ENCODE measurements around the gene GAD1. TPM values are rescaled to one million over a fixed set of nuclear protein-coding genes. Genes with fewer than 3 reads are reported as not detected.

The GAD1 gene
- total RNA-seq, 2 experiments from 2014 or later, result not detected

GRCh38 chr2:170817093-170818035, 677 bp downstream of the GAD1 start:
- Histone ChIP-seq H3K9me3 (ENCODE audit: control insufficient read depth in 1 of 2, insufficient read depth in 1 of 2, low read length in 2 of 2) (peaks cover 0 to 62% of the 10 kb centered on the region in 2 experiments), H3K27ac (ENCODE audit: low read depth in 1 of 2, low read length in 2 of 2) (no peak overlapping the region), H3K36me3 (ENCODE audit: insufficient read depth, low read length) (no peaks in the 10 kb centered on the region), H3K4me3 (ENCODE audit: low read length) (peak overlapping the region; percentile 39), H3K27me3 (ENCODE audit: control insufficient read depth in 1 of 2, insufficient read depth in 2 of 2, low read length in 2 of 2) (peaks cover 90 to 94% of the 10 kb centered on the region in 2 experiments), H3K4me1 (ENCODE audit: insufficient read depth, low read length) (peaks cover 85% of the 10 kb centered on the region)
- H3K4me1 Mint-ChIP-seq (ENCODE audit: low read depth), result peaks cover 66% of the 10 kb centered on the region
- DNase-seq, result peak in 2 of 14 experiments; percentile 34 to 38
- H3K4me3 Mint-ChIP-seq, result peak overlapping the region; percentile 84
- ATAC-seq (ENCODE audit: poor library complexity), result no peak
- CTCF ChIA-PET, result interaction anchor here (1.1 kb wide), 1 partner anchor 408 kb away, joined by 3 read pairs; no protein-coding TSS in a partner anchor
- peaks cover 97% of the 10 kb centered on the region for H3K27me3 Mint-ChIP-seq
- H3K27ac Mint-ChIP-seq, result no peak overlapping the region
- TF ChIP-seq, protein P1, sequence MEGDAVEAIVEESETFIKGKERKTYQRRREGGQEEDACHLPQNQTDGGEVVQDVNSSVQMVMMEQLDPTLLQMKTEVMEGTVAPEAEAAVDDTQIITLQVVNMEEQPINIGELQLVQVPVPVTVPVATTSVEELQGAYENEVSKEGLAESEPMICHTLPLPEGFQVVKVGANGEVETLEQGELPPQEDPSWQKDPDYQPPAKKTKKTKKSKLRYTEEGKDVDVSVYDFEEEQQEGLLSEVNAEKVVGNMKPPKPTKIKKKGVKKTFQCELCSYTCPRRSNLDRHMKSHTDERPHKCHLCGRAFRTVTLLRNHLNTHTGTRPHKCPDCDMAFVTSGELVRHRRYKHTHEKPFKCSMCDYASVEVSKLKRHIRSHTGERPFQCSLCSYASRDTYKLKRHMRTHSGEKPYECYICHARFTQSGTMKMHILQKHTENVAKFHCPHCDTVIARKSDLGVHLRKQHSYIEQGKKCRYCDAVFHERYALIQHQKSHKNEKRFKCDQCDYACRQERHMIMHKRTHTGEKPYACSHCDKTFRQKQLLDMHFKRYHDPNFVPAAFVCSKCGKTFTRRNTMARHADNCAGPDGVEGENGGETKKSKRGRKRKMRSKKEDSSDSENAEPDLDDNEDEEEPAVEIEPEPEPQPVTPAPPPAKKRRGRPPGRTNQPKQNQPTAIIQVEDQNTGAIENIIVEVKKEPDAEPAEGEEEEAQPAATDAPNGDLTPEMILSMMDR (IDR thresholded peaks at IDR 0.05), result no peak
- POLR2A ChIA-PET, result interaction anchor here (0.7 kb wide), 1 partner anchor 455 kb away, joined by 5 read pairs; no protein-coding TSS in a partner anchor
- no peaks in the 10 kb centered on the region for H3K36me3 Mint-ChIP-seq (ENCODE audit: low read depth)
- no peaks in the 10 kb centered on the region for H3K9me3 Mint-ChIP-seq
- intact Hi-C loops (cut with DNase I, micrococcal nuclease), result loop anchor here in 1 of 2 experiments (10.0 kb wide), 1 partner anchor 583 kb away; no protein-coding TSS in a partner anchor

GRCh38 chr2:170818036-170818751, 1.5 kb downstream of the GAD1 start:
- Histone ChIP-seq H3K27me3 (ENCODE audit: control insufficient read depth in 1 of 2, insufficient read depth in 2 of 2, low read length in 2 of 2) (peaks cover 94 to 96% of the 10 kb centered on the region in 2 experiments), H3K27ac (ENCODE audit: low read depth in 1 of 2, low read length in 2 of 2) (no peak overlapping the region), H3K9me3 (ENCODE audit: control insufficient read depth in 1 of 2, insufficient read depth in 1 of 2, low read length in 2 of 2) (peaks cover 0 to 70% of the 10 kb centered on the region in 2 experiments), H3K36me3 (ENCODE audit: insufficient read depth, low read length) (no peaks in the 10 kb centered on the region), H3K4me1 (ENCODE audit: insufficient read depth, low read length) (peaks cover 90% of the 10 kb centered on the region), H3K4me3 (ENCODE audit: low read length) (peak overlapping the region; percentile 39)
- Mint-ChIP-seq H3K27me3 (peaks cover 98% of the 10 kb centered on the region), H3K36me3 (ENCODE audit: low read depth) (no peaks in the 10 kb centered on the region), H3K4me1 (ENCODE audit: low read depth) (peaks cover 71% of the 10 kb centered on the region), H3K4me3 (peak overlapping the region; percentile 42), H3K27ac (no peak overlapping the region), H3K9me3 (no peaks in the 10 kb centered on the region)
- ChIA-PET CTCF (no interaction called here), POLR2A (no interaction called here)
- no peak for ATAC-seq (ENCODE audit: poor library complexity)
- peak in 2 of 14 experiments; percentile 33 for DNase-seq
- TF ChIP-seq, protein P1 (IDR thresholded peaks at IDR 0.05), result no peak
- intact Hi-C loops (cut with DNase I, micrococcal nuclease), result loop anchor here in 1 of 2 experiments (10.0 kb wide), 1 partner anchor 583 kb away; no protein-coding TSS in a partner anchor

DNA sequence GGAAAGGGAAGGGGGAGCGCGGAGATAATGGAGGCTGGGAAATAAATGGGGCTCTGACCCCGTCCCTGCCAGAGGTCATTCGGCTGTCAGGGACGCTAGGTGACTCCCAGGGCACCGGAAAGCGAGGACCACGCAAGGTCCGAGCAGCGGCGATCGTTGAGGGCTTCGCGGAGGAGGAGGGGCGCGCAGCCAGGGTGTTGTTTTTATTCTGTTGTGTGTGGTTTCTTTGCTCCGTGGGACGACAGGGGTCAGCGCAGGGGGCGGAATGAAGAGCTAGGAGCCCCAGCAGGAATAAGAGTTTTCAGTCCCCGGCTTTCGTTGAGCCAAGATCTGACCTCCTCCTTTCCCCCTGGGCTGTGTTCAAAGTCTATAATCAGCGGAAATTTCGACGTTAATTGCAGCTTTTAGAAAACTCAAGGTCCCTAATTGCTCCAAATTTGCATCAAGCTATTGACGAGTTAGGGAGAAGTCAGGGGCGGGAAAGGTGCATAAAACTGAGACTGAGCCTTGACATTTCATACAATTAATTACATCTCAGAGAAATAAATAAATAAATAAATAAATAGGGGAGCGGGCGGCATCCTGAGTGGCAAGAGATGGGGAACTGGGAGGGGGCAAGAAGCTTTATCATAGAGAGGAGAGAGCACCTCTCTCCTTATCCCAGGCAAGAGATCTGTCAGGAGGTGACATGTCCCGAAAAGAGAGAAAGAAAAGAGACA, 2.2 kb downstream of the GAD1 start:
- ChIA-PET POLR2A (interaction anchor here (0.6 kb wide), 2 partner anchors 293 to 1903 kb away, joined by 3 to 4 read pairs; no protein-coding TSS in a partner anchor), CTCF (no interaction called here)
- H3K27me3 ChIP-seq (ENCODE audit: control insufficient read depth in 1 of 2, insufficient read depth in 2 of 2, low read length in 2 of 2), result peaks cover 92 to 93% of the 10 kb centered on the region in 2 experiments
- TF ChIP-seq, protein P1 (IDR thresholded peaks at IDR 0.05), result no peak
- Mint-ChIP-seq H3K4me1 (ENCODE audit: low read depth) (peaks cover 67% of the 10 kb centered on the region), H3K9me3 (no peaks in the 10 kb centered on the region), H3K36me3 (ENCODE audit: low read depth) (no peaks in the 10 kb centered on the region), H3K27me3 (peaks cover 94% of the 10 kb centered on the region), H3K4me3 (peak overlapping the region; percentile 61), H3K27ac (no peak overlapping the region)
- H3K9me3 ChIP-seq (ENCODE audit: control insufficient read depth in 1 of 2, insufficient read depth in 1 of 2, low read length in 2 of 2), result peaks cover 0 to 76% of the 10 kb centered on the region in 2 experiments
- H3K4me3 ChIP-seq (ENCODE audit: low read length), result peak overlapping the region; percentile 7
- H3K36me3 ChIP-seq (ENCODE audit: insufficient read depth, low read length), result no peaks in the 10 kb centered on the region
- no peak for DNase-seq
- H3K27ac ChIP-seq (ENCODE audit: low read depth in 1 of 2, low read length in 2 of 2), result no peak overlapping the region
- ATAC-seq (ENCODE audit: poor library complexity), result no peak
- intact Hi-C loops (cut with DNase I, micrococcal nuclease), result loop anchor here in 1 of 2 experiments (10.0 kb wide), 1 partner anchor 584 kb away; no protein-coding TSS in a partner anchor
- peaks cover 90% of the 10 kb centered on the region for H3K4me1 ChIP-seq (ENCODE audit: insufficient read depth, low read length)

All from CD4-positive, alpha-beta T cell (primary cell).